ENCODE data around the gene TRIOBP.

Gene TRIOBP

DNA sequence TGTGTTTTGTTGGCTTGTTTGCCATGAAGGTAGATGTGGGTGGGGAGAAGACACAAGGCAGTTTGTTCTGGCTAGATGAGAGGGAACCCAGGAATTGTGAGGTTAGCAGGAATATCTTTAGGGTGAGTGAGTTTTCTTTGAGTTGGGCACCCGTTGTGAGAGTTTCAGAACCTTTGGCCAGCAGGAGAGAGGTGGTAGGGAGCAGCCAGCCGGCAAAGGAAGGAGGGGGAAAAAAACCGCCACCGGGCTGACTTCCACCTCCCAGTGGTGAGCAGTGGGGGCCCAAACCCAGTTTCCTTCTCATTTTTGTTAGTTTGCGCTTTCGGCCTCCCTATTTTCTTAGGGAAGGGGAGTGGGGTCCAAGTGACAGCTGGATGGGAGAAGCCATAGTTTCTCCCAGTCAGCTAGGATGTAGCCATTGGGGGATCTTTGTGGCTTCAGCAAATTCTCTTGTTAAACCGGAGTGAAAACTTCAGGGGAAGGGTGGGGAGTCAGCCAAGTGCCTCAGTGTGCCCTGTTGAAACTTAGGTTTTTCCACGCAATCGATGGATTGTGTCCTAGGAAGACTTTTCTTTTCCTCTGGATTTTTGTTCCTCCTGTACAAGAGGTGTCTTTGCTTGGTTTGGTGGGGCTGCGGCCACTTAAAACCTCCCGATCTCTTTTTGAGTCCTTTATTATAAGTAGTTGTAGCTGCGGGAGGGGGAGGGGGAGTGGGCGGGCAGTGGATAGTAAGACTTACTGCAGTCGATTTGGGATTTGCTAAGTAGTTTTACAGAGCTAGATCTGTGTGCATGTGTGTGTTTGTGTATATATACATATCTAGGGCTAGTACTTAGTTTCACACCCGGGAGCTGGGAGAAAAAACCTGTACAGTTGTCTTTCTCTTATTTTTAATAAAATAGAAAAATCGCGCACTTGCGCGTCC is 109.8 kb downstream of the TRIOBP start:
- peak in 1 of 2 experiments; percentile 43 for DNase-seq

GRCh38 chr22:37807410-37808293 is 110.8 kb downstream of the TRIOBP start, which contains the start of gene GCAT:
GCAT (plus strand) TSS chr22:37807934; CDS start chr22:37807968, 34 bp downstream.
- DNase-seq = peak; percentile 71 to 95

- no peak for DNase-seq
Measured at GRCh38 chr22:37808294-37808657, 111.4 kb downstream of the TRIOBP start.

DNA sequence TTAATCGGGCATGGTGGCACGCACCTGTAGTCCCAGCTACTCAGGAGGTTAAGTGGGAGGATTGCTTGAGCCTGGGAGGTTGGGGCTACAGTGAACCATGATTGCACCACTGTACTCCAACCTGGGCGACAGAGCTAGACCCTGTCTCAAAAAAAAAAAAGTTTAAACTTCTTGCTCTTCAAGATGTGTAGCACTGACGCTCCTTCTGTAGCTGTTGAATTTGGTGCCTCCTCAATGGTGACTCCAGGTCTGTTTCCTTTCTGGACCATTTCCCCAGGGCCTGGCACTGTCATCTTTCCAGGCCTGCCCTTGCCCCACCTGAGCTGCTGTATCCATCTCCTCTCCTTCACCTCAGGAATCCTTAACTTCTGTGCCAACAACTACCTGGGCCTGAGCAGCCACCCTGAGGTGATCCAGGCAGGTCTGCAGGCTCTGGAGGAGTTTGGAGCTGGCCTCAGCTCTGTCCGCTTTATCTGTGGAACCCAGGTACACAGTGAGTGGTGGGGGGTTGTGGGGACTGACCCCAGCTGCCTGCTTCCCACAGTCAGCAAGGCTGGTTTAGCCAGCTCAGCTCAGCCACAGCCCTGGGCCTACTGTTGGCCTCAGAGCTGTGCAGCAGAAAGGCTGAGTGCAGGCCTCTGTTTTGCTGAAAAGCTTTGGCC is 113.0 kb downstream of the TRIOBP start:
- no peak for DNase-seq

DNA sequence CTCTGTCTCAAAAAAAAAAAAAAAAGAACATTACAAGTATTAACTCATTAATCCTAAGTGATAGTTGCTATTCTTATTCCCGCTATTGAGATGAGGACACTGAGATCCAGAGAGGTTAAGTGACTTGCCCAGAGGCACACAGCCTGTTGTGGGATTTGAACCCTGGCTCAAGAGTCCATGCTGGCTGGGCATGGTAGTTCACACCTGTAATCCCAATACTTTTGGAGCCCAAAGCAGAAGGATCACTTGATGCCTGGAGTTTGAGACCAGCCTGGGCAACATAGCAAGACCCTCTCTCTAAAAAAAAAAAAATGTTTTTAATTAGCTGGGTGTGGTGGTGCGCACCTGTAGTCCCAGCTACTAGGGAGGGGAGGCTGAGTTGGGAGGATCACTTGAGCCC is 115.0 kb downstream of the TRIOBP start:
- DNase-seq = no peak

DNA sequence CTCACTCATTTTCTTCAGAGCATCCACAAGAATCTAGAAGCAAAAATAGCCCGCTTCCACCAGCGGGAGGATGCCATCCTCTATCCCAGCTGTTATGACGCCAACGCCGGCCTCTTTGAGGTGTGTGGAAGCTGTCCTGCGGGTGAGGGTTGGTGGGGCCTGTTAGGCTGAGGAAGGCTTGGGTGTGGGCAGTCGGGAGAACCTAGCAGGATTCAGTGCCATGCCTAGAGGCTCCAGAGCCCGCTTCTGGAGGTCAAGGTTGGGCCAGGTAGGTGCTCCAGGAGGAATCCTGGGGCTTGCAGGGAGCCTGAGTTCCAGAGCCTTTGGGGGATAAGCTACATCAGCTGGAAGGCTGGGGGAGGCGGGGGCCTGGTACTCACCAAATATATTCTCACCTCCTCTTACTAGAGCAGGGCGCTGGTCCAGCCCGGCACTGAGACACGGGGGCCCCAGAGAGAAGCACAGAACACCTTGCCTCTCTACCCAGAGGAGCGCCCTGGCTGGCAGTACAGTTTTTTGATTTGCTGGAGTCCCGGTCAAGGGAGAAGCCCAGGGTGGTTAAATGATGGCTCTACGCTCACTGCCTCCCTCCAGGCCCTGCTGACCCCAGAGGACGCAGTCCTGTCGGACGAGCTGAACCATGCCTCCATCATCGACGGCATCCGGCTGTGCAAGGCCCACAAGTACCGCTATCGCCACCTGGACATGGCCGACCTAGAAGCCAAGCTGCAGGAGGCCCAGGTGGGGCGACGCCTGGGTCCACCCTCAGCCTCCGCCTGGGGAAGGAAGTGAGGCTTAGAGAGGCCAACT is 116.2 kb downstream of the TRIOBP start:
- no peak for DNase-seq

GRCh38 chr22:37815593-37815992 is 118.7 kb downstream of the TRIOBP start:
- no peak for DNase-seq

DNA sequence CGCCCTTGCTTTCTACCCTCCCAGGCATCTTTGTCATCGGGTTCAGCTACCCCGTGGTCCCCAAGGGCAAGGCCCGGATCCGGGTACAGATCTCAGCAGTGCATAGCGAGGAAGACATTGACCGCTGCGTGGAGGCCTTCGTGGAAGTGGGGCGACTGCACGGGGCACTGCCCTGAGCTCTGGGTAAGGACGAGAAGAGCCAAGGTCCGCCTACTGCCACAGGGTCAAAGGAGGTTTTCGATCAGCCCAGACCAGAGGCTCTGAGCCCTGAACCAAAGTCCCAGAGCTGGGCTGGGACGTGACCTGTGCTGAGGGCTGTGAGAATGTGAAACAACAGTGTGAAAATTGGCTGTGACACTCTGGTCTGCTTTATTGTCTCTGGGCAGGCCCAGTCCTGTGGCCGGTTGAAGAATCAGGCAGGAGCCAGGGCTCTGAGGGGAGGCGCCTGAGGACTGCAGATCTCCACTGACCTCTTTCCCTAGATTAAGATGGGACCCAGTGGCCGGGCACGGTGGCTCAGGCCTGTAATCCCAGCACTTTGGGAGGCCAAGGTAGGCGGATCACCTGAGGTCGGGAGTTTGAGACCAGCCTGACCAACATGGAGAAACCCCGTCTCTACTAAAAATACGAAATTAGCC is 119.8 kb downstream of the TRIOBP start:
- DNase-seq = no peak

- peak; percentile 37 to 78 for DNase-seq
Measured at GRCh38 chr22:37817705-37818408, 121.0 kb downstream of the TRIOBP start.

GRCh38 chr22:37818409-37819104 is 121.7 kb downstream of the TRIOBP start:
- DNase-seq = peak; percentile 30 to 67

DNA sequence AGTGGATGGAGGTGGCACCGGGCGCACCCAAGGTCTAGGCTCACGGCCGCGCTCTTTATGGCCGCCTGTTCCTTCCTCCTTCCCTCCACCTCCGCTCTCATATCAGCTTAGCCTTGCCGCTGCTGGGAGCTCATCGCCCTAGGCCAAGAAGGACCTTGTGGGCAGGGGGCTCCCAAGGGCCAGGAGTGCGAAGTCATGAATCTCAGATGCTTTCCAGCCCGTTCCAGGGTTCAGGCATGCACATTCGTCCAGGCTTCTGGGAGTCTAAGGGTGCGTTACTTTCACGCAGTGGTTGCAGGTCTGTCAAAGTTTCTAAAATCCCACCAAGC is 122.2 kb downstream of the TRIOBP start:
- DNase-seq = no peak

GRCh38 chr22:37820350-37820749 is 123.5 kb downstream of the TRIOBP start:
- no peak for DNase-seq

DNA sequence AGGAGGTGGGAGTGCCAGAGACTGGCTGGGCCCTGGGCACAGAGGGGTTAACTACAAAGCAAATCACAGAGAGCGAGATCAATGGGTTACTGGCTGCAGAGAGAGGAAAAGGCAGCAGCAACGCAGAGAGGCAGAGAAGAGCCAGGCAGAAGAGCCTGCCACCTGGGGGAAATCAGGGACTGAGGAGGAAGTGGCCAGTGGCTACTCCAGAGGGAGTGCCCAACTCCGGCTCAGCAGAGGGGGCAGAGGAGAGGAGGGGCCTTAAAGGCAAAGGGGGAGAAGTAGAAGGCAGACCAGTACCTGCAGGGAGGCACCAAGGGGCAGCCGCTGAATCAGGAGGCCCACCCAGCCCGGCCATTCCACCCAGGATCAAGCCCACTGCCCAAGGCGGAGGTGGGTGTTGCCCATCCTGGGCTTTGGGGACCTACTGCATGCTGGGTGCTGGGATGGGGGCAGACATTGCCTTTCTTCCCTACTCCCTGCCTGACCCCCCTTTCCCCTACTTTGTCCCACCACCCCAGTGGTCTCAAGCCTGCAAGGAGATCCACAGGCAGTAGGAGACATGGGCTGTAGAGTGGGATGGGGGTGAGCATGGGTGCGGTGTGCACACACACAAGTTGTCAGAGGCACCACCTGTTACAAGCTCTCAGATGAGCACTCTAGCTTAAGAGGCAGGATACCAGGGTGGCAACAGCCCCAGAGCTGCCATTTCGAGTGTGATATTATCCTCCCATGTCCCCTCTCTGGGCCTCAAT is 125.4 kb downstream of the TRIOBP start:
- DNase-seq = no peak

DNA sequence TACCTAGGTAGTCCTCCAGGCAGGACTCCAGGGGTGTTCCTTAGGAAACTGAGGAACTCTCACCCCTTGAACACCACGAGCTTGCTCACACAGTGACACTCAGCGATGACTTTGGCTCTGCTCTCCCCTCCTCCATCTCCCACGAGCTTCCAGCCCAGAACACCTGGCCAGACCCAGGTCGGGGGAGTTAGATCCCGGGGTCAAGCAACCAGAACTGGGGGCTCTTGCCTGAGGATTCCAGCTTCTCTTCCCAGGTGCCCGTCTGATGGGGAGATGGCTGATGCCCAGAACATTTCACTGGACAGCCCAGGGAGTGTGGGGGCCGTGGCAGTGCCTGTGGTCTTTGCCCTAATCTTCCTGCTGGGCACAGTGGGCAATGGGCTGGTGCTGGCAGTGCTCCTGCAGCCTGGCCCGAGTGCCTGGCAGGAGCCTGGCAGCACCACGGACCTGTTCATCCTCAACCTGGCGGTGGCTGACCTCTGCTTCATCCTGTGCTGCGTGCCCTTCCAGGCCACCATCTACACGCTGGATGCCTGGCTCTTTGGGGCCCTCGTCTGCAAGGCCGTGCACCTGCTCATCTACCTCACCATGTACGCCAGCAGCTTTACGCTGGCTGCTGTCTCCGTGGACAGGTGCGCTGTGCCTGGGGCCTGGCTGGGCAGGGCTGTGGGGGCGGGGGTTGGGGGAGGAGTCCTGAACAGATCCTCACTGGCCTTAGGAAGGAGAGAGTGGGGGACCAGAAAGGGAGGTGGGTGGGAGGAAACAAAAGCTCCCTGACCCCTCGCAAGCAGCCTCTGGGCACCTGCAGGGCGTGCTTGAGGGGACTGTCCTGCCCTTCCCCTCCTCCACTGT is 126.5 kb downstream of the TRIOBP start, which contains the start of gene GALR3:
GALR3 (plus strand) TSS at position 249 of the 852 bp plus-strand sequence; CDS start at position 274, 25 bp downstream.
- peak in 1 of 2 experiments; percentile 44 for DNase-seq

DNA sequence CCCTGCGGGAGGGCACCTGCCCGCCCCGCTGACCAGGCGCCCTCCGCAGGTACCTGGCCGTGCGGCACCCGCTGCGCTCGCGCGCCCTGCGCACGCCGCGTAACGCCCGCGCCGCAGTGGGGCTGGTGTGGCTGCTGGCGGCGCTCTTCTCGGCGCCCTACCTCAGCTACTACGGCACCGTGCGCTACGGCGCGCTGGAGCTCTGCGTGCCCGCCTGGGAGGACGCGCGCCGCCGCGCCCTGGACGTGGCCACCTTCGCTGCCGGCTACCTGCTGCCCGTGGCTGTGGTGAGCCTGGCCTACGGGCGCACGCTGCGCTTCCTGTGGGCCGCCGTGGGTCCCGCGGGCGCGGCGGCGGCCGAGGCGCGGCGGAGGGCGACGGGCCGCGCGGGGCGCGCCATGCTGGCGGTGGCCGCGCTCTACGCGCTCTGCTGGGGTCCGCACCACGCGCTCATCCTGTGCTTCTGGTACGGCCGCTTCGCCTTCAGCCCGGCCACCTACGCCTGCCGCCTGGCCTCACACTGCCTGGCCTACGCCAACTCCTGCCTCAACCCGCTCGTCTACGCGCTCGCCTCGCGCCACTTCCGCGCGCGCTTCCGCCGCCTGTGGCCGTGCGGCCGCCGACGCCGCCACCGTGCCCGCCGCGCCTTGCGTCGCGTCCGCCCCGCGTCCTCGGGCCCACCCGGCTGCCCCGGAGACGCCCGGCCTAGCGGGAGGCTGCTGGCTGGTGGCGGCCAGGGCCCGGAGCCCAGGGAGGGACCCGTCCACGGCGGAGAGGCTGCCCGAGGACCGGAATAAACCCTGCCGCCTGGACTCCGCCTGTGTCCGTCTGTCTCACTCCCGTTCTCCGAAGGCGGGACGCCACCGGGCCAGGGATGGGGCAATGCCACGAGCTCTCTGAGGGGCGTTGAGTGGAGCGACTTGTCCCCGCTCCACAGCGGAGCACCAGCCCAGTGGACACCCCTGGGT is 128.1 kb downstream of the TRIOBP start:
- peak in 1 of 2 experiments; percentile 30 for DNase-seq

All from NCI-H526 (cell line).